Measurements from ENCODE around the gene PPP1CB. TPM values are rescaled to one million over a fixed set of nuclear protein-coding genes. Genes with fewer than 3 reads are reported as not detected.

PPP1CB gene
- 75.3 TPM for polyA plus RNA-seq (2013, experiment 1 of 2)
- 76.4 TPM for polyA plus RNA-seq (2013, experiment 2 of 2)

DNA sequence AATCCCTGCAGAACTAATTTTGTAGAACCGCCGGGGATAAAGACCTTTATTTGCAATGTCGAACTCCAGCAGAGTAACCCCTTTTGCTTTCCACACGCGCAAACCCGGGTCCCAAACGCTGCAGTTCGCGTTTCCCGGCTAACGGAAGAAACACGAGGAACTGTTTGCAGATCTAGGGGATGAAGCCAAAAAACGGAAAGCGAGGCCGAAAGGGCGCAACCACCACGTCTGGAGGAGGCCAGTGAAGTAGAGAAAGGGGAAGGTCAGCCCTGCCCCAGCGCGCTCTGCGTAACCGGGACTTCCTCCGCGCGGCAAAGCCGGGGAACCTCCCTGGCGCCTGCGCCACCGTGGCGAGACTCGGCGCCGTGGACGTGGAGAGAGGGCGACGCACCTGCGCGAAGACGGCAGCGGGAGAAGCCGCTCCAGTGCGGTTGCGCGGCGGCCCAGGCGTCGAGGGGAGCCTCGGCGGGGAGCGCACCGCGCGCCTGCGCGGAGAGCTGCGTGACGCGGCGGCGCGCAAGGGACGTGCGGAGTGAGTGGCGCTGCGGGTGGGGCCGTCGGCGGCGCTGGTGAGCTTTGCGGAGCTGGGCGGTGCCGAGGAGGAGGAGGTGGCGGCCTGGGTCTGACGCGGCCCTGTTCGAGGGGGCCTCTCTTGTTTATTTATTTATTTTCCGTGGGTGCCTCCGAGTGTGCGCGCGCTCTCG lies at the start of gene PPP1CB:
Gene PPP1CB (plus strand): TSS at position 579 of the 704 bp plus-strand sequence. CDS start 295 bp downstream, outside the sequence.
- Histone ChIP-seq H3K56ac (ENCODE audit: low read length) (peak within 1 kb of the TSS; percentile 94), H3K9ac (ENCODE audit: low read length) (peak within 1 kb of the TSS; percentile 97), H3K27ac (ENCODE audit: low read depth, low read length) (peak within 1 kb of the TSS; percentile 92), H2BK15ac (replicated peaks; ENCODE audit: low read depth) (no peak within 1 kb of the TSS), H3K79me2 (ENCODE audit: control insufficient read depth, insufficient read depth, low read length) (peaks cover 37% of the 10 kb centered on the region), H3K79me1 (ENCODE audit: low read length) (no peaks in the 10 kb centered on the region), H3K23ac (ENCODE audit: low read length) (peak within 1 kb of the TSS; percentile 69), H3K4me1 (ENCODE audit: control insufficient read depth, low read depth, low read length) (peaks cover 4% of the 10 kb centered on the region), H3K36me3 (ENCODE audit: control insufficient read depth, insufficient read depth, low read length) (no peaks in the 10 kb centered on the region), H3K4me2 (ENCODE audit: low read length) (peak within 1 kb of the TSS; percentile 94), H2BK5ac (ENCODE audit: low read length) (peak within 1 kb of the TSS; percentile 35), H2AK5ac (ENCODE audit: low read length) (no peak within 1 kb of the TSS), H3K4me3 (ENCODE audit: low read length) (peak within 1 kb of the TSS; percentile 97), H4K5ac (ENCODE audit: low read length) (peak within 1 kb of the TSS; percentile 33), H3K4ac (ENCODE audit: low read depth, low read length) (peak within 1 kb of the TSS; percentile 98), H3K18ac (ENCODE audit: low read length) (peak within 1 kb of the TSS; percentile 86), H4K8ac (ENCODE audit: low read depth, low read length) (no peak within 1 kb of the TSS), H2BK120ac (ENCODE audit: low read depth, low read length) (no peak within 1 kb of the TSS), H3K27me3 (ENCODE audit: insufficient read depth, low read length, poor library complexity) (no peaks in the 10 kb centered on the region)
- DNase-seq = peak; percentile 95
- no CpG with 5 or more reads among the region's 81 CpGs for WGBS (ENCODE audit: extremely low coverage, insufficient coverage, low lambda C conversion rate)

DNA sequence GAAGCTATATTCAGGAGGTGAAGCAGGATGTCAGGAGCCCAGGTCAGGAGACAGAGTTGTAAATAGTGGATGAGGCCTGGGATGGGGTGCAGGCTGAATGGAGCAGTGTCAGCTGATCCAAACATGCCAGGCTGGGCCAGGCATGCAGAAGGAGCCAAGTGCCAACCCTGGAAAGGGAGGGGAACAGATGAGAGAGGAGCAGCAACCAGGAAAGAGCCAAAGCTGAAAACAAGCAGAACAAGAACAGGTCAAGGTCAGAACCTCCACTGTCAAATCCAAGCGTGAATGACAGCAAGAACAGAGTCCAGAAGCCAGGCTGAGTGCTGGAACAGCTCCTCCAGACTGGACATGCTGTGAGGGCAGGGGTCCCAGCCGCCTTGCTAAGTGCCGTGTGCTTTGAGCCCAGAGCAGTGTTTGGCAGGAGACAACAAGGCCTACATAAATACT lies 49.2 kb upstream of the PPP1CB start:
- Histone ChIP-seq H3K18ac (ENCODE audit: low read length) (no peak overlapping the region), H3K4me2 (ENCODE audit: low read length) (no peak overlapping the region), H3K79me2 (ENCODE audit: control insufficient read depth, insufficient read depth, low read length) (no peaks in the 10 kb centered on the region), H3K4ac (ENCODE audit: low read depth, low read length) (no peak overlapping the region), H3K56ac (ENCODE audit: low read length) (no peak overlapping the region), H3K27me3 (ENCODE audit: insufficient read depth, low read length, poor library complexity) (no peaks in the 10 kb centered on the region), H3K9ac (ENCODE audit: low read length) (no peak overlapping the region), H3K27ac (ENCODE audit: low read depth, low read length) (no peak overlapping the region), H3K79me1 (ENCODE audit: low read length) (no peaks in the 10 kb centered on the region), H3K23ac (ENCODE audit: low read length) (no peak overlapping the region), H2BK120ac (ENCODE audit: low read depth, low read length) (no peak overlapping the region), H2BK5ac (ENCODE audit: low read length) (no peak overlapping the region), H4K8ac (ENCODE audit: low read depth, low read length) (no peak overlapping the region), H4K5ac (ENCODE audit: low read length) (no peak overlapping the region), H3K4me3 (ENCODE audit: low read length) (no peak overlapping the region), H3K4me1 (ENCODE audit: control insufficient read depth, low read depth, low read length) (no peaks in the 10 kb centered on the region), H2AK5ac (ENCODE audit: low read length) (no peak overlapping the region), H2BK15ac (replicated peaks; ENCODE audit: low read depth) (no peak overlapping the region), H3K36me3 (ENCODE audit: control insufficient read depth, insufficient read depth, low read length) (no peaks in the 10 kb centered on the region)
- DNase-seq = no peak
- no CpG with 5 or more reads among the region's 3 CpGs for WGBS (ENCODE audit: extremely low coverage, insufficient coverage, low lambda C conversion rate)

DNA sequence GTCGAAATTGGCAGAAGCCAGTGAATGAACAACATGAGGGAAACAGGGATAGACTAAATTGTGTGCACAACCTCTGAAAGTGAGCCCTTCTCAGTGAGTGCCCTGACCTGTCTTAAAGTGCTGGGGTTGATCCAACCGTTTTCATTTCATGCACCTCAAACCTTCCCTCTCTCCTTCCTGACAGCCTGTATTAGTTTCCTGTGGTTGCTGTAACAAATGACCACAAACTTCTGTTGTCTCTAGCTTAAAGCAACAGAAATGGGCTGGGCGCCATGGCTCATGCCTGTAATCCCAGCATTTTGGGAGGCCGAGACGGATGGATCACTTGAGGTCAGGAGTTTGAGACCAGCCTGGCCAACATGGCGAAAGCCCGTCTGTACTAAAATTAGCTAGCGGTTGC lies 48.8 kb upstream of the PPP1CB start:
- Histone ChIP-seq H3K27me3 (ENCODE audit: insufficient read depth, low read length, poor library complexity) (no peaks in the 10 kb centered on the region), H3K9ac (ENCODE audit: low read length) (no peak overlapping the region), H2BK5ac (ENCODE audit: low read length) (no peak overlapping the region), H3K79me1 (ENCODE audit: low read length) (no peaks in the 10 kb centered on the region), H3K27ac (ENCODE audit: low read depth, low read length) (no peak overlapping the region), H3K79me2 (ENCODE audit: control insufficient read depth, insufficient read depth, low read length) (no peaks in the 10 kb centered on the region), H3K4ac (ENCODE audit: low read depth, low read length) (no peak overlapping the region), H3K4me2 (ENCODE audit: low read length) (no peak overlapping the region), H3K18ac (ENCODE audit: low read length) (no peak overlapping the region), H3K4me1 (ENCODE audit: control insufficient read depth, low read depth, low read length) (no peaks in the 10 kb centered on the region), H2BK120ac (ENCODE audit: low read depth, low read length) (no peak overlapping the region), H3K23ac (ENCODE audit: low read length) (no peak overlapping the region), H2BK15ac (replicated peaks; ENCODE audit: low read depth) (no peak overlapping the region), H3K4me3 (ENCODE audit: low read length) (no peak overlapping the region), H3K36me3 (ENCODE audit: control insufficient read depth, insufficient read depth, low read length) (no peaks in the 10 kb centered on the region), H4K5ac (ENCODE audit: low read length) (no peak overlapping the region), H4K8ac (ENCODE audit: low read depth, low read length) (no peak overlapping the region), H2AK5ac (ENCODE audit: low read length) (no peak overlapping the region), H3K56ac (ENCODE audit: low read length) (no peak overlapping the region)
- no CpG with 5 or more reads among the region's 8 CpGs for WGBS (ENCODE audit: extremely low coverage, insufficient coverage, low lambda C conversion rate)
- no peak for DNase-seq

GRCh38 chr2:28704621-28705020 lies 47.0 kb upstream of the PPP1CB start:
- WGBS (ENCODE audit: extremely low coverage, insufficient coverage, low lambda C conversion rate) = no CpG with 5 or more reads among the region's 4 CpGs
- H2BK5ac ChIP-seq (ENCODE audit: low read length) = no peak overlapping the region
- no peaks in the 10 kb centered on the region for H3K36me3 ChIP-seq (ENCODE audit: control insufficient read depth, insufficient read depth, low read length)

GRCh38 chr2:28705751-28706440 lies 45.7 kb upstream of the PPP1CB start:
- H3K79me2 ChIP-seq (ENCODE audit: control insufficient read depth, insufficient read depth, low read length) = no peaks in the 10 kb centered on the region
- no peak overlapping the region for H4K5ac ChIP-seq (ENCODE audit: low read length)
- no peaks in the 10 kb centered on the region for H3K4me1 ChIP-seq (ENCODE audit: control insufficient read depth, low read depth, low read length)
- no peak overlapping the region for H3K4me2 ChIP-seq (ENCODE audit: low read length)
- H2BK120ac ChIP-seq (ENCODE audit: low read depth, low read length) = no peak overlapping the region
- WGBS (ENCODE audit: extremely low coverage, insufficient coverage, low lambda C conversion rate) = no CpG with 5 or more reads among the region's 4 CpGs
- no peak overlapping the region for H3K9ac ChIP-seq (ENCODE audit: low read length)
- H3K18ac ChIP-seq (ENCODE audit: low read length) = no peak overlapping the region
- H3K4me3 ChIP-seq (ENCODE audit: low read length) = no peak overlapping the region
- no peaks in the 10 kb centered on the region for H3K79me1 ChIP-seq (ENCODE audit: low read length)
- no peak overlapping the region for H2BK15ac ChIP-seq (replicated peaks; ENCODE audit: low read depth)
- H4K8ac ChIP-seq (ENCODE audit: low read depth, low read length) = no peak overlapping the region
- no peak overlapping the region for H3K4ac ChIP-seq (ENCODE audit: low read depth, low read length)
- H3K27ac ChIP-seq (ENCODE audit: low read depth, low read length) = no peak overlapping the region
- DNase-seq = no peak
- no peak overlapping the region for H2AK5ac ChIP-seq (ENCODE audit: low read length)
- no peaks in the 10 kb centered on the region for H3K27me3 ChIP-seq (ENCODE audit: insufficient read depth, low read length, poor library complexity)
- no peak overlapping the region for H3K56ac ChIP-seq (ENCODE audit: low read length)
- no peak overlapping the region for H2BK5ac ChIP-seq (ENCODE audit: low read length)
- H3K36me3 ChIP-seq (ENCODE audit: control insufficient read depth, insufficient read depth, low read length) = no peaks in the 10 kb centered on the region
- H3K23ac ChIP-seq (ENCODE audit: low read length) = no peak overlapping the region

More at GRCh38 chr2:28704621-28705020, 47.0 kb upstream of the PPP1CB start:
- H4K5ac ChIP-seq (ENCODE audit: low read length) = no peak overlapping the region
- no peak overlapping the region for H3K56ac ChIP-seq (ENCODE audit: low read length)
- no peak for DNase-seq
- H3K27ac ChIP-seq (ENCODE audit: low read depth, low read length) = no peak overlapping the region
- no peaks in the 10 kb centered on the region for H3K79me1 ChIP-seq (ENCODE audit: low read length)
- no peaks in the 10 kb centered on the region for H3K4me1 ChIP-seq (ENCODE audit: control insufficient read depth, low read depth, low read length)
- H3K9ac ChIP-seq (ENCODE audit: low read length) = no peak overlapping the region
- H3K27me3 ChIP-seq (ENCODE audit: insufficient read depth, low read length, poor library complexity) = no peaks in the 10 kb centered on the region
- no peak overlapping the region for H2BK15ac ChIP-seq (replicated peaks; ENCODE audit: low read depth)
- no peak overlapping the region for H3K4ac ChIP-seq (ENCODE audit: low read depth, low read length)
- H4K8ac ChIP-seq (ENCODE audit: low read depth, low read length) = no peak overlapping the region
- H3K4me2 ChIP-seq (ENCODE audit: low read length) = no peak overlapping the region
- H3K18ac ChIP-seq (ENCODE audit: low read length) = no peak overlapping the region
- H2AK5ac ChIP-seq (ENCODE audit: low read length) = no peak overlapping the region
- no peak overlapping the region for H3K4me3 ChIP-seq (ENCODE audit: low read length)
- H2BK120ac ChIP-seq (ENCODE audit: low read depth, low read length) = no peak overlapping the region
- no peak overlapping the region for H3K23ac ChIP-seq (ENCODE audit: low read length)
- no peaks in the 10 kb centered on the region for H3K79me2 ChIP-seq (ENCODE audit: control insufficient read depth, insufficient read depth, low read length)
